GM12874 (cell line): ENCODE measurements around the gene PFN3.

ENCODE experiments used
- CTCF ChIP-seq: IDR thresholded peaks from 2 replicates; pipeline ENCODE4 v1.5.1; 2011; ENCODE audit warnings: low read depth, mild to moderate bottlenecking, control low read depth, low read length, moderate library complexity; ENCODE audit not compliant: insufficient read depth

Gene PFN3

DNA sequence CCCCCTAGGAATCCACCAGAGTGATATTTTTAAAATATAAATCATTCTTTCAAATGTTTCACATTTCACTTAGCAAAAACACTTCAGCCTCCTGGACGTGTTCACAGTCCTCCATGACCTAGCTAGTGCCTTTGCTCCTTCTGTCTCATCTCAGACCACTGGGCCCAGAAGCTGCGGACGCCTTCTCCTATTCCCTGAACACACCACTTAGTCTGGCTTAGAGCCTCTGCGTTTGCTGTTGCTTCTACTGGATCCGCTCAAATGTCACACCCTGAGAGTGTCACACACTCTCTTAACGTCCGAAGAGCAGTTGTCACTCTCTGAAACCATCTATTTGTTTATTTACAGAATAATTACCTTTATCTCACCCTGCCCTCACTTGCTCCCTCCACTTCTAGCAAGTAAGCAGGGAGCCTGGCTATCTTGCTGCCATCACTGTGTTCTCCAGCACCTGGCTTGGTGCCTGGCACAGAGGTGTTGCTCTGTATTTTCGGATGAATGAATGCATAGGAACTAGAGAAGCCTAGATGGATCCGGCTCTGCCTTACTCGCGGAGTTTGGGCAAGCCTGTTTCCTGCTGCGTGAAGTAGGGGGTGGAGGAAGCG, 24.8 kb upstream of the PFN3 start:
- no peak for TF ChIP-seq CTCF

DNA sequence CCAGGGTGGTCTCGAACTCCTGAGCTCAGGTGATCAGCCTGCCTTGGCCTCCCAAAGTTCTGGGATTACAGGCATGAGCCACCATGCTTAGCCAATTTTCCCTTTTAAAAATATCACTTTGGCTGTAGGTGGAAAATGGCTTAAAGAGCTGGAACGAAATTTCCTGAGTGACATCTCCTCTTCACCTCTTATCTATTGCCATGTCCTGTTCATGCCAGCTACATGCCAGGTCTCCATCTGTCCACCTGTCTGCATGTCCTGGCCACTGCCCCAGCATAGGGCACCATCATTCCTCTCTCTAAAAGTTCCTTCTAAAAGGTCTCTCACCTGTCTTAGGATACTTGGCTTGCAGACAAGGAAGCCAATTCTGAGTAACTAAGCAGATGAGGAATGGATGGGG, 23.2 kb upstream of the PFN3 start:
- TF ChIP-seq CTCF = no peak

GRCh38 chr5:177421062-177421798, 20.8 kb upstream of the PFN3 start:
- TF ChIP-seq CTCF = no peak

GRCh38 chr5:177419046-177419445, 18.6 kb upstream of the PFN3 start:
- TF ChIP-seq CTCF = no peak

DNA sequence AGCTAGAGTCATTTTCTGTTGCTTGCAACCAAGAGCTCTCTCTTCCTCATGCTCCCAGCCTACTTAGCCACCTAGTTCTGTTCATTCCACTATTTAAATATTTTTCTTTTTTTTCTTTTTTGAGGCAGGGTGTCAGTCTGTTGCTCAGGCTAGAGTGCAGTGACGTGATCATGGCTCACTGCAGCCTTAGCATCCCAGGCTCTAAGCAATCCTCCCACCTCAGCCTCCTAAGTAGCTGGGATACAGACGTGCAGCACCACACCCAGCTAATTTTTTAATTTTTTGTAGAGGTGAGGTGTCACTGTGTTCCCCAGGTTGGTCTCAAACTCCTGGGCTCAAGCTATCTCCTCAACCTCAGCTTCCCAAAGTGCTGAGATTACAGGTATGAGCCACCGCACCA, 14.0 kb upstream of the PFN3 start:
- no peak for TF ChIP-seq CTCF

DNA sequence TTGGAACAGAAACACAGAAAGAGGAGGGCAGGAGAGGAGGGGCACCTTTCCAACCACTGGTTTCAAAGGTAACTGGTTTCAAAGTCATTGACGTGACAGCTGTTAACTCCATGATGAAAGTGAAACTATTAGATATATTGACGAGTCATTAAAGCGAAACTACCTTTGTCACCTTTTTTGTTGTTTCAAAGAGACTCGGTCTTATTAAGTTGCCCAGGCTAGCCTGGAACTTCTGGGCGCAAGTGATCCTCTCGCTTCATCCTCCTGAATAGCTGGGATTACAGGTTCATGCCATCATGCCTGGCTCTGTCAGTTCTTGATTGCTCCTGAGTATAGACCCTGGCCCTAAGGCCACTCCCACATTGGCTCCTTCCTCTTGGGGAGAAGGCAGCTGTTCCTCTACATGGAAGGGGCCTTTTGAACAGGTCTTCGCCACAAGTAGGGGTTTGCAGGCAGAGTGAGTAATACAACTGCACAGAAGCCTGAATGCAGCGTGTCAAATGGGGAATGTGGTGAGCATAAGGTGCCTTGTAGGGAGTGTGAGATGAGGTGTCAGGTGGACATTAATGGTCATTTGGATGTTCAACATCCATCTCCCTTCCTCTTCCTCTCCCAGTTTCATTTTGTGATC, 12.3 kb upstream of the PFN3 start:
- TF ChIP-seq CTCF = no peak

- no peak for TF ChIP-seq CTCF
Measured at GRCh38 chr5:177410575-177410974, 10.1 kb upstream of the PFN3 start.
